ENCODE results near the gene MED8.

Gene MED8

GRCh38 chr1:43358746-43359693 is 30.6 kb downstream of the MED8 start, which contains the start of gene CDC20:
CDC20 (plus strand) TSS chr1:43358981; CDS start chr1:43359216, 235 bp downstream.
- peak; percentile 99 for DNase-seq (ENCODE audit: low spot score)

GRCh38 chr1:43358121-43358745 is 31.4 kb downstream of the MED8 start:
- no peak for DNase-seq (ENCODE audit: low spot score)

DNA sequence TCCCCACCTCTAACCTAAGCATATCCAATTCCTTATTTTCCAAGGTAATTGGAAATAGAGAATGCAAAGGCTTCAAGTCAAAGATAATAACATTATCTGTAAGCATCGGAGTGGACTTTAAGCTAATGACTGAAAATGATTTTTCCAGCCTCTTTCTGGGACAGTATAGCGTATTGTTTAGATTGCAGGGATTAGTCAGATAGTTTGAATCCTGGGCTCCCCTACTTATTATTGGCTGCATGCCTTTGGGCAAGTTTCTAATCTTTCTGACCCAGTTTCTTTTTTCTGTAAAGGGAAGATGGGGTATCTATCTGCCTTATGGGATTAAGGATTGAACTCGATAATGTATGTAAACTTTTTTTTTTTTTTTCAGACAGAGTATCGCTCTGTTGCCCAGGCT is 32.3 kb downstream of the MED8 start:
- DNase-seq (ENCODE audit: low spot score), result no peak

DNA sequence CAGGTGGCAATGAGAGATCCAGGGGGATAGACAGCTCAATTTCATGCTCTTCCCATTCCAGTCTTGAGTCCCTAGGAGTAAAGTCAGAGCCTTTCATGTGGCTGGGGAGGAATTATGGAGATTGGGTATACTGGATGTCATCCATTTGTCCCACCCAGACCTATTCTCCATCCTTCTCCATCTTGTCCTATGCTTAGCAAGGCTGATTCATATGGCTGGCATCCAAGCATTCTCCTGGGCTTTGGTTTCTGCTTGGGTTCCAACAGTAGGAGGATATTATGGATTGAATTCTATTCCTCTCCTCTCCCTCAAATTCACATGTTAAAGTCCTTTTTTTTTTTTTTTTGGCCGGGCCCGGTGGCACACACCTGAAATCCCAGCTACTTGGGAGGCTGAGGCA is 34.7 kb downstream of the MED8 start:
- DNase-seq (ENCODE audit: low spot score), result no peak

GRCh38 chr1:43354471-43354870 is 35.1 kb downstream of the MED8 start:
- DNase-seq (ENCODE audit: low spot score), result no peak

DNA sequence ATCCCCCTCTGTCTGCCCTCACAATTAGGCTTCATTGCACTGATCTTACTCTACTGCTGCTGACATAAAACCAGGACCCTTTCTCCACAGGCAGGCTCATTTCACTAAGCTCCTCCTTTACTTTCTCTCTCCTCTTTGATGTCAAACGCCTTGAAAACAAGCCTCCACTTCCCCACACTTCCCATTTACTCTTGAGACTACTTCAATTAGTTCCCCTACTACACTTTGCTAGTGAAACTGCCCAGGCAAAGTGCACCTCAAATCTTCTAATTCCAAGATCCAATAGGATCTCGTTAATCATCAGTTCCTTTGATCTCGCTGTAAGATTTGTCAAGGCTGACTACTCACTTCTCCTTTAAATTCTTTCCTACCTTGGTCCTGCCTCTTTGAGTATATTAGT is 36.7 kb downstream of the MED8 start:
- no peak for DNase-seq (ENCODE audit: low spot score)

DNA sequence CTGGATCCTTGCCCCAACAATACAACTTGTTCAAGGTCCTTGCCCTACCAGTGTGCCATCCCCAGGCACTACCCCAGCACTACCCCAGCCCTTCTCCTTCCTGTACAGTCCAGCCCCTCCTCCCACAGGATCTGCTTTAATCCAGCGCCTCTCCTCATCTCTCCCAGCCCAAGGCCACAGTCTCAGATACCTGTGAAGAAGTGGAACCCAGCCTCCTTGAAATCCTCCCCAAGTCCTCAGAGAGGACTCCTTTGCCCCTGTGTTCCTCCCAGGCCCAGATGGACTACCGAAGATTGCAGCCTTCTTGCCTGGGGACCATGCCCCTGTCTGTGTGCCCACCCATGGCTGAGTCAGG is 37.3 kb downstream of the MED8 start:
- no peak for DNase-seq (ENCODE audit: low spot score)

GRCh38 chr1:43351421-43352350 is 37.9 kb downstream of the MED8 start:
- no peak for DNase-seq (ENCODE audit: low spot score)

GRCh38 chr1:43350976-43351375 is 38.6 kb downstream of the MED8 start:
- DNase-seq (ENCODE audit: low spot score), result no peak

GRCh38 chr1:43349594-43350306 is 39.9 kb downstream of the MED8 start:
- no peak for DNase-seq (ENCODE audit: low spot score)

- peak; percentile 77 for DNase-seq (ENCODE audit: low spot score)
Observed at GRCh38 chr1:43348809-43349593, 40.6 kb downstream of the MED8 start.

- no peak for DNase-seq (ENCODE audit: low spot score)
Observed at GRCh38 chr1:43348343-43348808, 41.2 kb downstream of the MED8 start.

DNA sequence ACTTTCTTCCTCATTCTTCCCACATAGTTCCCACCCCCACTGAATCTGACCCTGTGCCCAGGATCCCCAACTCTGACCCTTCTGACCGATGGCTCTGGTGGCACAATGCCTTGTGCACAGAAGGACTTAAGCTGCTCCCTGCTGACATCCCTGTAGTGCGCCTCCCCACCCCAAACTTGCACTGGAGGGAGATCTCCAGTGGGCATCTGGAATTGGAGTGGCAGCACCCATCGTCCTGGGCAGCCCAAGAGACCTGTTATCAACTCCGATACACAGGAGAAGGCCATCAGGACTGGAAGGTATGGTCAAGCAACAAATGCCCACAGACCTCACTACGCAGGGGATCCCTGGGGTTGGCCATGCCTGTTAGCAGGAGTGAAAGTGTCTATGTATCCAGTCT is 43.0 kb downstream of the MED8 start:
- no peak for DNase-seq (ENCODE audit: low spot score)

DNA sequence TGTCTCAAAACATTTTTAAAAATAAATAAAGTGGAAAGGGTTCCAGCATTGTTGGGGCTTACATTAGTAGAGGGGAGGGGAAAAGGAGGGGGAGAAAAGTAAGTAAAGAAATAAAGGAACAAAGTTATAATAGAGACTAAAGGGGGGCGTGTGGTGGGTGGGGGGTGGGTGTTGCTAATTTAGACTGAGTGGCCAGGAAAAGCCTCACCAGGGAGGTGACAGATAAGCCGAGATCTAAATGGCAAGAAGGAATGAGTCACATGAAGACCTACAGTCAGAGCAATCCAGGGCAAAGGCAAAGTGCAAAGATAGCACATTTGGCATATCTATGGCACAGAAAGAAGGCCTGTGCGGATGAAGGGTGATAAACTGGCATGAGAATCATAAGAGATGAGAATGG is 44.5 kb downstream of the MED8 start:
- no peak for DNase-seq (ENCODE audit: low spot score)

GRCh38 chr1:43344267-43344850 is 45.2 kb downstream of the MED8 start:
- no peak for DNase-seq (ENCODE audit: low spot score)

DNA sequence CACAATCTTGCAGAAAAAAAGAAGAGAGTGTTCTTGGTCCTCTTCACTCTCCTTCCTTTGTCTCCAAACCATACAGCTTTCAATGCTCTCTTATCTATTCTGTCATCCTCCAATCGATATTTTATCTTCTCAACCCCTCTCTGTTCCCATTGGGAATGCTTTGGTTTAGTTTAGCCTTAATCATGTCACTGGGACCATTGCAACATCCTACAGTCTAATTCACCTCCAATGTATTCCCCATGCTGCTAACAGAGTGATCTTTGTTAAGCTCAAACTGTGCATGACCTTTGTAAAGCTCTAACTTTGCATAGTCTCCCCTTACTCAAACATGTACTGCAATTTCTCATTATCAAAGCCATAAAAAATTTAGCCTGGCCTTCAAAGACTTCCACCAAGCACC is 49.0 kb downstream of the MED8 start:
- DNase-seq (ENCODE audit: low spot score), result no peak

GRCh38 chr1:43339584-43340232 is 49.9 kb downstream of the MED8 start:
- DNase-seq (ENCODE audit: low spot score), result no peak

DNA sequence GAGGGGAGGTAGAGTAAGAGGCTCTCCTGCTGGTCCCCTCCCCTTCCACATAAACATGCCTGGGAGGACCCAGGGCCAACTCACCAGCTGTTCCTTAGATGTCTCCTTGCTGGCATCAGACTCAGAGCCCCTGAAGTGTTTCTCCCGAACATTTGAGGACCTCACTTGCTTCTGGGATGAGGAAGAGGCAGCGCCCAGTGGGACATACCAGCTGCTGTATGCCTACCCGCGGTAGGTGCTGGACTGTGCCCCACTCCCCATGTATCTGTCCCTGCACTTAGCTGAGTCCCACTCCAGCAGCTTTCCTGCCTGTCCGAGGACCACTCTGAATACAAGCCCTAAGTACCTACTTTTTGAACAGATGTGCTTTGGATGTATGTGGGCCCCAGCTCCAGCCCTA is 51.6 kb downstream of the MED8 start:
- no peak for DNase-seq (ENCODE audit: low spot score)

DNA sequence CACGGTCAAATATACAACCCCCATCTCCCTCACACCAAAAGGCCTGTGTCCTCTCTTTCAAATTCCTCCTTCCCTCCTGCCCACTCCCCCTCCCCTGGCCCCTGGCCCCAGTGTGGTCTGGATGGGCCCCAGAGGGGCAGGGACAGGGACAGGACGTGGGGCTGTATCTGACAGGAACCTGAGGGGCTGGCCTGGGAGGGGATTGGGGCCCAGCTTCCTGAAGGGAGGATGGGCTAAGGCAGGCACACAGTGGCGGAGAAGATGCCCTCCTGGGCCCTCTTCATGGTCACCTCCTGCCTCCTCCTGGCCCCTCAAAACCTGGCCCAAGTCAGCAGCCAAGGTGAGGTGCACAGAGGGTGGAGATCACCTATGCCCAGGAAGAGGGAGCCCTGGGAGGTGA is 52.0 kb downstream of the MED8 start, which contains the start of gene MPL:
TSS of gene MPL (plus strand) at position 231 of the 400 bp plus-strand sequence. CDS start at position 262, 31 bp downstream.
- DNase-seq (ENCODE audit: low spot score), result no peak

All from left forelimb (tissue), 1 donor.